Heart left ventricle (tissue), 16 donors: ENCODE measurements around the gene ERBB3. TPM values are rescaled to one million over a fixed set of nuclear protein-coding genes. Genes with fewer than 3 reads are reported as not detected.
"Not testable (repeated sequence)": the region's sequence is repeated elsewhere in the genome, so short reads cannot be mapped to it uniquely, and the experiment has no call there.

Source experiments
- ATAC-seq, 4 donors: fragments of 200-7000 bp; cut with Tn5 transposase; one replicate each; pipeline ENCODE4 v1.9.1; 2020 to 2022; ENCODE audit warnings: moderate library complexity in 4 of 4, mild to moderate bottlenecking in 3 of 4, moderate number of reproducible peaks in 1 of 4
- DNase-seq, 5 donors: peaks; one replicate each; pipeline ENCODE4 v3.0.0-alpha.2; 2020
- H3K27ac ChIP-seq, 12 donors: fragments of 200-600 bp; sonication (generic) in 4 of 12; one replicate each; pipeline versions ENCODE4 v1.5.0 to v1.8.0; 2016 to 2022; ENCODE audit warnings: mild to moderate bottlenecking in 2 of 12
- H3K27me3 ChIP-seq, 9 donors: fragments of 200-600 bp; sonication (generic) in 2 of 9; one replicate each; pipeline versions ENCODE4 v1.5.1 to v1.8.0; 2016 to 2022; ENCODE audit warnings: mild to moderate bottlenecking in 3 of 9
- H3K36me3 ChIP-seq, 9 donors: fragments of 200-600 bp; sonication (generic) in 2 of 9; one replicate each; pipeline versions ENCODE4 v1.5.0 to v1.8.0; 2018 to 2022; ENCODE audit warnings: mild to moderate bottlenecking in 2 of 9
- H3K4me1 ChIP-seq, 12 donors: fragments of 200-600 bp; sonication (generic) in 4 of 12; one replicate each; pipeline versions ENCODE4 v1.5.0 to v1.8.0; 2016 to 2022; ENCODE audit warnings: mild to moderate bottlenecking in 3 of 12
- H3K4me3 ChIP-seq, 12 donors: fragments of 200-600 bp; sonication (generic) in 4 of 12; one replicate each; pipeline versions ENCODE4 v1.5.0 to v1.8.0; 2017 to 2022; ENCODE audit warnings: mild to moderate bottlenecking in 9 of 12, moderate library complexity in 4 of 12
- H3K9me3 ChIP-seq, 12 donors: fragments of 200-600 bp; sonication (generic) in 4 of 12; one replicate each; pipeline versions ENCODE4 v1.5.0 to v1.8.0; 2016 to 2022; ENCODE audit warnings: mild to moderate bottlenecking in 1 of 12
- CTCF ChIP-seq, 12 donors: fragments of 200-600 bp; sonication (generic) in 4 of 12; IDR thresholded peaks; one replicate each; pipeline versions ENCODE4 v1.5.0 to v1.8.0; 2018 to 2022; ENCODE audit warnings: antibody characterized with exemption in 12 of 12, mild to moderate bottlenecking in 5 of 12
- POLR2A ChIP-seq, 2 donors: fragments of 450-650 bp; IDR thresholded peaks; one replicate each; pipeline ENCODE4 v1.6.1; 2017; ENCODE audit warnings: antibody characterized with exemption in 2 of 2, mild to moderate bottlenecking in 2 of 2, moderate library complexity in 2 of 2
- WGBS, 4 donors: extraction: QIAGEN DNeasy Blood & Tissue Kit in 2 of 4; methylation state at CpG; one replicate each; pipeline versions ENCODE4 v1.1.5 to v1.1.7; 2013 to 2018; 5-methylcytosine and 5-hydroxymethylcytosine counted together
- intact Hi-C, 10 donors: fragments of 100-400 bp; cut with DNase I; formaldehyde crosslinking; loops; one replicate each; pipeline versions ENCODE4 v1.11.1 to v1.14.2; 2022
- polyA plus RNA-seq, 2 donors: library from polyadenylated mRNA; stranded (reverse); fragments of 200-250 nt; gene quantifications; one replicate each; pipeline ENCODE4 v1.2.3, GENCODE V29; 2013
- total RNA-seq, 9 donors: library from RNA; depleted of rRNA in 2 of 9; stranded (reverse); fragments of >200 nt in 2 of 9; fragmentation: NEBNext Ultra II Directional in 3 of 9; extraction: Animal tissue kit (Norgen Biotek cat#: 25700) in 3 of 9; gene quantifications; one replicate each; pipeline versions ENCODE4 v1.1.0 to v1.2.4, GENCODE V29; 2016 to 2023
- donor health status: ischemic (EF 13 %, LVEDD 7.1; RV severe dilation, severe dysfunction).
- donor health status: healthy with polysubstance abuse.
- donor health status: DM: no; HTN: yes; CAD: no.
- donor health status: DM: no; HTN: no; CAD: no.
- donor health status: ischemic (EF 25% LVEDD 6.9; RV normal size, moderate dysfunction).
- donor health status: ischemic (EF 25% LVEDD 5.7; RV mildly dilated, moderate dysfunction).
- donor health status: healthy.
- donor health status: DM: yes; HTN: yes; CAD: no.
- donor health status: ischemic (EF 35%, LVEDD 5.7; RV mildly dilated, moderate dysfunction).
- donor health status: nonischemic (EF 11% LVEDD 7.7; RV severe dilation, severe dysfunction).
- donor health status: DM: yes; HTN: yes; CAD: no.
- donor health status: PGD.
- donor health status: ischemic (EF 29% LVEDD 5.4; RV normal size, mild dysfunction).
- donor health status: nonischemic (EF 23%, LVEDD 6.1; RV moderate dilation, normal function).

Gene ERBB3
- total and polyA plus RNA-seq, 11 donors = 0.90 to 4.5 (median 2.2) TPM

GRCh38 chr12:56115329-56115728 lies 35.4 kb downstream of the ERBB3 start:
- peaks cover 0 to 30% (median 23%) of the 10 kb centered on the region in 12 donors for H3K4me1 ChIP-seq
- 29 to 52% (median 46%) methylated on average over 10 of the region's 10 CpGs for WGBS, 4 donors
- DNase-seq = no peak
- H3K36me3 ChIP-seq = peaks cover 0 to 46% (median 37%) of the 10 kb centered on the region in 9 donors
- H3K27me3 ChIP-seq = no peaks in the 10 kb centered on the region
- peak overlapping the region; percentile 72 to 98 (median 93) for H3K27ac ChIP-seq
- TF ChIP-seq POLR2A (IDR thresholded peaks at IDR 0.05) (no peak), CTCF (IDR thresholded peaks at IDR 0.05) (no peak)
- no peaks in the 10 kb centered on the region for H3K9me3 ChIP-seq
- ATAC-seq = no peak
- intact Hi-C loops = loop anchor here in 4 of 10 donors (5.0 to 10.0 kb wide), 5 partner anchors 42 to 202 kb away; partner anchors contain the start of genes MYL6 (in 3 of the 4), RPS26 (in 2 of the 4), SUOX (in 2 of the 4) and CNPY2 (in 1 of the 4)
- peak overlapping the region in 11 of 12 donors; percentile 66 to 95 (median 79) for H3K4me3 ChIP-seq

DNA sequence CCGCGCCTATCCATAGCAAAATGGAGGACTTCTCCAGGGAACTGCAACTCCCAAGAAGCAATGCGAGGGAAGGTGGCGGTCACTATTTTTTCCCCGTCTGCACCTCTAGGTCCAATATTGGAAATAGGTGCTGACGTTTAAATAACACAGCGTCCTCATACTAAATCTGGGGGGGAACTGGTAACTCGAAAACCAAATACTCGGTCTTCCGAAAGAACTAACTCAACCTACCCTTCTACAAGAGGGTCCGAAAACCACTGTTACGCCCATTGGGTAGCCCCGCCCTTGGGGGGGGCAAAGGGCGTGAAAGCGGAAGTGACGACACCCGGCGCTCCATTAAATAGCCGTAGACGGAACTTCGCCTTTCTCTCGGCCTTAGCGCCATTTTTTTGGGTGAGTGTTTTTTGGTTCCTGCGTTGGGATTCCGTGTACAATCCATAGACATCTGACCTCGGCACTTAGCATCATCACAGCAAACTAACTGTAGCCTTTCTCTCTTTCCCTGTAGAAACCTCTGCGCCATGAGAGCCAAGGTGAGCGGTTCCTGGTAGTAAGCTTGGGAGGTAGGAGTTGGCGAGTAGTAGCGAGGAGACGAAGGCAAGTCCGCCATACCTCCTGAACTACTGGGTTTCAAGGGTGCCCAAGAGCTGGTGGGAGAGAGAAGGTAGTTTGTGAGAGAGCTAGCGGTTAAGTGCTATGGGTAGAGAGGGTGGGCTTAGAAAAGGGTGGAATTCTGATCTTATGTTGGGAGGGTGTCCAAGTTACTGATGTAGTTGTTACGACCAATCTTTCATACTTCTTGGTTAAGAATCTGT lies 36.5 kb downstream of the ERBB3 start, which contains the start of gene RPL41:
RPL41 (plus strand) TSS at position 367 of the 815 bp plus-strand sequence.
- H3K27ac ChIP-seq = peak within 1 kb of the TSS; percentile 72 to 98 (median 93)
- TF ChIP-seq CTCF (IDR thresholded peaks at IDR 0.05) (no peak), POLR2A (IDR thresholded peaks at IDR 0.05) (peak; percentile 80 to 96)
- peak; percentile 77 to 83 (median 80) for ATAC-seq
- no peaks in the 10 kb centered on the region for H3K9me3 ChIP-seq
- H3K4me1 ChIP-seq = peaks cover 0 to 38% (median 24%) of the 10 kb centered on the region in 12 donors
- H3K27me3 ChIP-seq = no peaks in the 10 kb centered on the region
- peak within 1 kb of the TSS; percentile 58 to 95 (median 78) for H3K4me3 ChIP-seq
- intact Hi-C loops = loop anchor here in 4 of 10 donors (1.0 to 10.0 kb wide), 6 partner anchors 12 to 201 kb away; partner anchors contain the start of genes MYL6 (in 3 of the 4), RPS26 (in 2 of the 4), SUOX (in 2 of the 4) and CNPY2 (in 1 of the 4)
- DNase-seq = peak; percentile 94 to 96 (median 95)
- 0 to 1% (median 0%) methylated on average over 30 to 34 of the region's 34 CpGs for WGBS, 4 donors
- H3K36me3 ChIP-seq = peaks cover 0 to 46% (median 35%) of the 10 kb centered on the region in 9 donors

DNA sequence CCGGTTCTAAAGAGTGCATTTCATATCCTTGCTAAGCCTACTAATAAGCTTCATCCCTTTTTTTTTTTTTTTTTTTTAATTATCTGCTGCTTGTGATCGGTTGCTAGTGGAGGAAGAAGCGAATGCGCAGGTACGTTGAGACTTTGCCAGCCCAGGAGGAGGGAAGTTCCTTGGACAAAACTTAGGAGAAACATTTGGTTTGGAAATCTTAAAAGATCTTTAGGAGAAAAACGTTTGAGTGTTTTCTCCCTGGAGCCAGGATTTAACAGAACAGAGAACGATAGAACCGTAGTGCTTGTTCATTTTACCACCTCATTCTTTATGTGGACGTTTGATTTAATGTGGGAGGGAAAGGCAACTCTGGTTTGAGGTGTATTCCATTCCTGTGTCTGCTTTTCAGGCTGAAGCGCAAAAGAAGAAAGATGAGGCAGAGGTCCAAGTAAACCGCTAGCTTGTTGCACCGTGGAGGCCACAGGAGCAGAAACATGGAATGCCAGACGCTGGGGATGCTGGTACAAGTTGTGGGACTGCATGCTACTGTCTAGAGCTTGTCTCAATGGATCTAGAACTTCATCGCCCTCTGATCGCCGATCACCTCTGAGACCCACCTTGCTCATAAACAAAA lies 37.2 kb downstream of the ERBB3 start:
- H3K4me3 ChIP-seq = peak overlapping the region; percentile 58 to 95 (median 78)
- peak overlapping the region; percentile 72 to 98 (median 93) for H3K27ac ChIP-seq
- not testable (repeated sequence) for H3K27me3 ChIP-seq, ATAC-seq, DNase-seq, H3K9me3 ChIP-seq
- H3K4me1 ChIP-seq = peaks cover 0 to 45% (median 25%) of the 10 kb centered on the region in 12 donors
- 3 to 7% (median 5%) methylated on average over 12 to 16 of the region's 16 CpGs for WGBS, 4 donors
- intact Hi-C loops = loop anchor here in 4 of 10 donors (5.0 to 10.0 kb wide), 5 partner anchors 40 to 200 kb away; partner anchors contain the start of genes MYL6 (in 3 of the 4), RPS26 (in 2 of the 4), SUOX (in 2 of the 4) and CNPY2 (in 1 of the 4)
- peaks cover 0 to 46% (median 34%) of the 10 kb centered on the region in 9 donors for H3K36me3 ChIP-seq
